Gastroesophageal sphincter (tissue), 3 donors: ENCODE results near the gene GAD1.

Experiments used
- CTCF ChIP-seq, 4 experiments: fragments of 200-600 bp in 2 of 4; fragments of 450-650 bp in 2 of 4; sonication (generic) in 1 of 4; IDR thresholded peaks; one replicate each; pipeline ENCODE4 v1.5.1; 2017 to 2019; ENCODE audit warnings: antibody characterized with exemption in 4 of 4, mild to moderate bottlenecking in 2 of 4, moderate library complexity in 2 of 4
- POLR2AphosphoS5 ChIP-seq: sonication (generic); formaldehyde crosslinking; IDR thresholded peaks from one replicate; pipeline ENCODE4 v1.6.1; 2017; ENCODE audit warnings: antibody characterized with exemption

- TF ChIP-seq CTCF (IDR thresholded peaks at IDR 0.05) (no peak), POLR2AphosphoS5 (no peak)
Measured at GRCh38 chr2:170814533-170815230, 2.0 kb upstream of the GAD1 start.
